ENCODE results near the gene AKAP9.
"Not testable (repeated sequence)": the region's sequence is repeated elsewhere in the genome, so short reads cannot be mapped to it uniquely, and the experiment has no call there.

Gene AKAP9

DNA sequence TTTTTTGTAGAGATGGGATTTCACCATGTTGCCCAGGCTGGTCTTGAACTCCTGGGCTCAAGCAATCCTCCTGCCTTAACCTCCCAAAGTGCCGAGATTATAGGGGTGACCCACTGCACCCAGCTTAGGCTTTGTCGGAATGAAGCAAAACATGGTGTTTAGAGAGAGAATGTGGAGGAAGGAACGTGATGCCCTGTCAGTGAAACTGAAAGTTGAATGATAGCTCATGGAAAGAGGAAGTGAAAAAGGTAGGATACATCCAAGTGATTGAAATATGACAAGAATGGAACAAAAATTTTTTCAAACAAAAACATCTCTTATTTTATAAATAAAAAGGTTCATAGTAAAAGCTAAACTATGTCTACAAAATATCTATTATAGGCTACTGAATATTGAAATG lies 5.9 kb downstream of the AKAP9 start:
- DNase-seq: no peak

DNA sequence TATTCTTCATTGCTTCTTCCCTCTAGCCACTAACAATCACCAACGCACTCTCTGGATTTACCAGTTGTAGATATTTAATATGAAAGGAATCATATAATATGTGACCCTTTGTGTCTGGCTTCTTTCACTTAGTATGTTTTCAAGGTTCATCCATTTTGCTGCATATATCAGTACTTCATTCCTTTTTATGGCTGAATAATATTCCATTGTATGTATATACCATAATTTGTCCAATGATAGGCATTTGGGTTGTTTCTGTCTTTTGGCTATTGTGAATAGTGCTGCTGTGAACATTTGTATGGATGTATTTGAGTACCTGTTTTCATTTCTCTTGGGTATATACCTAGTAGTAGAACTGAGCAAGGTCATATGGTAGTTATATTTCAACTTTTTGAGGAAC lies 7.3 kb downstream of the AKAP9 start:
- no peak for DNase-seq

DNA sequence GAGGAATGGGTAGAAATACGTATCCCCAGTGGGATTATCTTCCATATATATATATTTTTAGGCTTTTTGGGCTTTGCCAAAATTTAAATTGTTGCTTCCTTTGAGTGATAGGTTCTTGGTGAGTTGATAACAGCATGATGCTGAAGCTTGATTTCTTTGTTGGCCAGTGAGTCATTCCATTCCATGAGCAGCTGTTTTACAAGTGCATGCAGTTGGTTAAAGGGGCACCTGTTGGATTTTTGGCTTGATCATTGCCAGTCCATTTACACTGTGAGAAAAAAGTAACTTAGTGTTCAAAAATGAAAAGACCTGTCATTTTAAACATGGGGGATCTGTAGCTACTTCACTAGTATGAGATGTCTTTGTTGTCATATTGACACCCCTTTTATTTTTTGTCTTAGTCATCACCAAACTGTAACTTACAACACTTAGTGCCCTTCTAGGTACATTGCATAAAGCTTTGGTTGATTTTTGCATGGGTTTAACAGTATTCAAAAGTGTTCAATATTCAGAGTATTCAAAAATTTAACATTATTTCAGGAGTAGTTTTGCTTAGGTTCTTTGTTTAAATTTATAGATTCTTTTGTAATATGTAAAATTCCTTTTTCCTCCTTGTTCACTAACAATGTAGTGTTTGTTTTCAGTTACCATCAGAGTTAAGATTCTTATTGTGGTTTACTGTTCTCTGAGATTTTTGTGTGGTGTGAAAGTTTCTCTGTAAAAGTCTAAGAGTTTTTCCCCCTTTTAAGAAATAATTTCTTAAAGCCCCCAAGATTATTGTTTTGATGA lies 8.8 kb downstream of the AKAP9 start:
- no peak for DNase-seq

DNA sequence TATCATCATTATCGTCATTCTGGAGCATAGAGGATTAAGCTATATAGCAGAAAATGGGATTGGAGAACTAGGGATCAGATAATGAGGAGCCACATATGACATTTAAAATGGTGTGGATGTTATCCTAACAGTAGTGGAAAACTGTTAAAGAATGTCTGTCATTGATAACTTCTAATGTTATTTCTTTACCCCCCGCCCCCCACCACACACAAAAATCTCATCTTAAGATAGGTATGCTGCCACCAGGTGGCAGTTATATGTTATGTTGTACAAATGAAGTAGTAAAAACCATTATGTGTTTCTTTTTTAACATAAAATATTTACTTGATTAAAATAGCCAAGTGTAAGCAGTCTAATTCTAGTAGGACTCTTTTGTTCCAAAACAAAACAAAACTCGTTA lies 13.0 kb downstream of the AKAP9 start:
- DNase-seq: no peak

DNA sequence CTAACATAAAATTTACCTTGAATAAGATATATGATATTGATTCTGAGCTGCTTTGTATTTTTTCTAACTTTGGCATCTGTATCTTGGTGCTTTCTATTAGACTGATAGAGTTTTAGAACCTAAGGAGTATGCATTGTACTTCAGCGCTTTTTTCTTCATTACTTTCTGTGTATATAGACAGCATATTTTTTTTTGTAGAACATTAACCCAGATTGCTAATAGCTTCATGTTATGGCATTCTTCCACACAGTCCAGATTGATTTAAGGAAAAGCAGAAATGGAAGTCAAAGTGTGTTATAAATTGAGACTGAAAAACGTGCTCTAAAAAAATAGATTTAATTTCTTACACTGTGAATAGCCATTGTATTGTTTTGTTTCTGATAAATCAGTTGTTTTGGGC lies 15.8 kb downstream of the AKAP9 start:
- DNase-seq: not testable (repeated sequence)

DNA sequence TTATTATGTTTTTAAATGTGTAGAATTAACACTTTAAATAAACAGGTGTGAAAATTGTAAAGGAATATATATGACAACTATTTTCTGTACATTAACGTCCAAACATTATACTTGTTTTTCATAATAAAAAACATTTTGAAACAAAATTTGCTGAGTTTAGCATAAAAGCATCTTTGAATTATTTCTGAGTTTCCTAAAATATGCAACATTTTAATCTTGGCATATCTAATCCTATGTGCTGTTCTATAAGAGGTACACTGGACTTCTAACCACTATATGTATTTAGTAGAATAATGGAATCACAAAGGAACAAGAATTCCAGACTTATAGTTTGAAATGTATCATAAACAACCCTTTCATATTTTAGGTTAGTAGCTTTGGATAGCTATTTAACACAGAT lies 16.6 kb downstream of the AKAP9 start:
- no peak for DNase-seq

DNA sequence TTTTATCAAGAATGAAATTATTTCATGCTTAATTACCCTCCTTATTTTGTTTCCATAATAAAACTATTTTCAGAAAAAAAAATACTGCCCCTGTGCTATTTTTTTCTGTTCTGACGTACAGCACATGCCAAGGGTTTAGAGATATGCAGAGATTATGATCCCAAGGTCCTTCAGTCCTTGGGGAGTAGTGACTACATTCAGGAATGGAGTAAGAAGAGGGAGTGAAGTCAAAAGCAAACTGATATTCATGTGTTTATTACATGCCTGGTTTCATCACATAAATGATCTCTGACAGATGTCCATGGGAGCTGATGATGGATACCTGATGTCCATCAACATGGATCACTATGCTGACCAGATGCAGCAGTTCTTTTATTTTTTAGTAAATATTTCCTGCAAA lies 17.2 kb downstream of the AKAP9 start:
- DNase-seq: no peak

DNA sequence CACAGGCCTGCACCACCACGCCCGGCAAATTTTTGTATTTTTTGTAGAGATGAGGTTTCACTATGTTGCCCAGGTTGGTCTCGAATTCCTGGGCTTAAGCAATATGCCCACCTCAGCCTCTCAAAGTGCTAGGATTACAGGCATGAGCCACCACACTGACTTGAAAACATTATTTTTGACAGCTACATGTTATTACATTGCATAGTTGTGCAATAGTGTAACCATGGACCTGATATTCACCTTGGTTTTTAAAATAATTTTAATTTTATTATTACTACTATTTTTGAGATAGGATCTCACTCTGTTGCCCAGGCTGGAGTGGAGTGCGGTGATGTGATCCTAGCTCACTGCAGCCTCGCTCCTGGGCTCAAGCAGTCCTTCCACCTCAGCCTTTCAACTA lies 18.4 kb downstream of the AKAP9 start:
- DNase-seq: no peak

DNA sequence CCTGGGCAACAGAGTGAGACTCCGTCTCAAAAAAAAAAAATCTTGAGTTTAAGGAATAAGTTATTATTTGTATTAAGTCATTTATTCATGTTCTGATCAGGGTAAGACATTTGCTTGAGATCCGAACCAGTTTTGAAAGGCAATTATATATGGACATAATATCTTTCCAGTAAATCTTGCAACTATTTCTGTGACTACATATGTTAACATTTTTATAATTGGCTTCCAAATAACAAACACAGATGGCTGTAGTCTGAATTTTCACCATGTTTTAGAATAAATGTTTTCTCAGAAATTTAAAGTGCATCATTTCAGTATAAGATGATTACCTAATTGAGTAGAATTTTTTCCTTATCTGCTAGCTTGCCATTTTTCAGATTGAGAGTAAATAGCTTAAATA lies 21.2 kb downstream of the AKAP9 start:
- DNase-seq: no peak

DNA sequence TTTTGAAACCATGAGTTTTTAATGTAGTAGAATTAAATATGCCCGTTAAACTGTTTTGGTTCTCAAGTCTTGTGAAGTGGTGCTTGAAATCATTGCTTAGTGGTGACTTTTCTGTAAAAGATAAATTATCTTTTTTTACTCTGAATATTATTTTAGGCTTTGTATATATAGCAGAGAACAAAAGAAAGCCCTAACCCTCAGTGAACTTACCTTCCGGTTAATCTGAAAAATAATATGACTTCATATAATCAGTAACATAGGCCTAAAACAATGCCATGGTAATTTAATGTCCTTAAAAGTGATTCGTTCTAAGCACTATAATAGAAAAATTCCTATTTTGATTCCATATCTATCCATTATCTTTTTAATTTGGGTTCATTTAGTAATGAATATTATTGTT lies 21.8 kb downstream of the AKAP9 start:
- no peak for DNase-seq

DNA sequence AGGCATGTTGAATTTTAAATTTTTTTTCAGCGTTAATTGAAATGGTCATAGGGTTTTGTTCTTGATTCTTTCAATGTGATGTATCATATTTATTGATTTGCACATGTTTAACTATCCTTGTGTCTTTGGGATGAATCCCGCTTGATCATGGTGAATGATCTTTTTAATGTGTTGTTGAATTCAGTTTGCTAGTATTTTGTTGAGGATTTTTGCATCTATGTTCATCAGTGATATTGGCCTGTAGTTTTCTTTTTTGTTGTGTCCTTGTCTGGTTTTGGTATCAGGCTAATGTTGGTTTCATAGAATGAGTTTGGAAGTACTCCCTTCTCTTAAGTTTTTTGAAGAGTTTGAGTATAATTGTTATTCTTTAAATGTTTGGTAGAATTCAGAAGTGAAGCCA lies 26.9 kb downstream of the AKAP9 start:
- DNase-seq: not testable (repeated sequence)

DNA sequence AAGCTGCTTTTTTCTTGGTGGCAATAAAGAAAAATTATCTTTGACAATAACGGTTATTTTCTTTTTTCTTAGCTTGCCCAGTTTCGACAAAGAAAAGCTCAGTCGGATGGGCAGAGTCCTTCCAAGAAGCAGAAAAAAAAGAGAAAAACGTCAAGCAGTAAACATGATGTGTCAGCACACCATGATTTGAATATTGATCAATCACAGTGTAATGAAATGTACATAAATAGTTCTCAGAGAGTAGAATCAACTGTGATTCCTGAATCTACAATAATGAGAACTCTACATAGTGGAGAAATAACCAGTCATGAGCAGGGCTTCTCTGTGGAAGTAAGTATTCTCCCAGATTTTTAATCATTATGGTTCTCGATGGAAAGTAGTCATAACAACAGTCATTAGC lies 33.0 kb downstream of the AKAP9 start:
- DNase-seq: no peak

DNA sequence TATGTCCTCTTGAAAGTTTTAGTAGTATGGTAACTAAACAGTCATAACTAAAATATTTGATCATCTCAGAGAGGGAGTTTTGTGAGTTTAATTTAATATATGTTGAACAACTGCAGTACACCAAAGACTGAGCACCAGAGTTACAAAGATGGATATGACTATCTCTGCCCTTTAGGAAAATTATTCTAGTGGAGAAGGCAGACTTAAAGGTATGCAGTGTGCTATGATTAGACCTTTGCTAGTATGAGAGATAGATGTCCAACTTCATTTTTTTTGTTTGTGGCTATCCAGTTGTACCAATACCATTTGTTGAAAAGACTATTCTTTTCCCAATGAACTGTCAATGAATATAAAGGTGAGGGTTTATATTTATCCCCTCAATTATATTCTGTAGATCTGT lies 33.4 kb downstream of the AKAP9 start:
- DNase-seq: no peak

DNA sequence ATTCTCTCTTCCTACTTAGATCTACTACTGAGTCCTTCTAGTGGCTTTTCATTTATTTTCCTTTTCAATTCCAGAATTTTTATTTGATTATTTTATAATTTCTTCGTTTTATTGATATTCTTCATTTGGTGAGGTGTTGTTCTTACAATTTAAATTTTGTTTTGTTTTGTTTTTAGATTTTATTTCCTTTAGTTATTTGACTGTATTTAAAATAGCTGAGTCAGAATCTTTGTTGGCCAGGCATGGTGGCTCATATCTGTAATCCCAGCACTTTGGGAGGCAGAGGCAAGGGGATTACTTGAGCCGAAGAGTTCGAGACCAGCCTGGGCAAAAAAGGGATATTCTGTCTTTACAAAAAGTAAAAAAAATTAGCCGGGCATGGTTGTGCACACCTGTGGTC lies 36.1 kb downstream of the AKAP9 start:
- no peak for DNase-seq

DNA sequence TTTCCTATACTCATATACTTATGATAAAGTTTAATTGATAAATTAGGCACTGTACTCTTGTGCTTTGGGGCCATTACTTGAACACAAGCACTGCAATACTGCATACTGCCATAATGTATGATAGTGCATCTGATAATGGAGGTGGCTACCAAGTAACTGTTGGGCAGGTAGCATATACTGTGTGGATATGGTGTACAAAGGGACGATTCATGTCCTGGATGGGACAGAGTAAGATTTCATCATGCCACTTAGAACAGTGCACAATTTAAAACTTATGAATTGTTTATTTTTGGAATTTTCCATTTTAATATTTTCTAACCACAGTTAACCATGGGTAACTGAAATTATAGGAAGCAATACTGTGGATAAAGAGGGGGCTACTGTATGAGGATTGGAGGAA lies 38.9 kb downstream of the AKAP9 start:
- no peak for DNase-seq

DNA sequence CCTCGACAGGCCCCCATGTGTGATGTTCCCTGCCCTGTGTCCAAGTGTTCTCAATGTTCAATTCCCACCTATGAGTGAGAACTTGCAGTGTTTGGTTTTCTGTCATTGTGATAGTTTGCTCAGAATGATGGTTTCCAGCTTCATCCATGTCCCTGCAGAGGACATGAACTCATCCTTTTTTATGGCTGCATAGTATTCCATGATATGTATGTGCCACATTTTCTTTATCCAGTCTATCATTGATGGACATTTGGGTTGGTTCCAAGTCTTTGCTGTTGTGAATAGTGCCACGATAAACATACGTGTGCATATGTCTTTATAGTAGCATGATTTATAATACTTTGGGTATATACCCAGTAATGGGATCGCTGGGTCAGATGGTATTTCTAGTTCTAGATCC lies 41.7 kb downstream of the AKAP9 start:
- DNase-seq: not testable (repeated sequence)

DNA sequence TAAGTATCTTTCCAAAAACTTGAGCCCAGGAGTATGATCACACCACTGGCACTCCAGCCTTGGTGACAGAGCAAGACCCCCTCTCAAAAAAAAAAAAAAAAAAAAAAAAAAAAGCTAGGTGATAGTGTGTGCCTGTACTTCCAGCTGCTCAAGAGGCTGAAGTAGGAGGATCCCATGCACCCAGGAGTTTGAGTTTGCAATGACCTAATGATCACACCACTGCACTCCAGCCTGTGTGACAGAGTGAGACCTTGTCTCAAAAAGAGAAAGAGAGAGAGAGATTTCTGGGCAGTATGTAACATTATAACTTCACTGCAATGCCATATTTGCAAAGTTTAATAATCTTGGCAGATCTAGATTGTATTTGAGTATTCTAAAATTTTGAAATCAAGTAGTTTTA lies 47.6 kb downstream of the AKAP9 start:
- DNase-seq: no peak

DNA sequence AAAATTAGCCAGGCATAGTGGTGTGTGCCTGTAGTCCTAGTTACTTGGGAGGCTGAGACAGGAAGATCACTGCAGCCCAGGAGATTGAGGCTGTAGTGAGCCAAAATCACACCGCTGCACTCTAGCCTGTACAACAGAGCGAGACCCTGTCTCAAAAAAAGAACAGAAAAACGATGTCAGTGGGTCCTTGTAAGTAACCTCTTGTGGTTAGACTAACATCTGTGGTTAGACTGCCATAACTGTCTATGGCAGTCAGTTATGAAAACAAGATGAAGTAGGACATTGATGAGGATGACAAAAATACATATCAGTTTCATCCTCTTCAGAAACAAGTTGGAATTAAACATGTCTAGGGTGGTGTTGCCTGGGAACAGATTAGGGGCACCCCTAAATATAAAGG lies 53.3 kb downstream of the AKAP9 start:
- no peak for DNase-seq

DNA sequence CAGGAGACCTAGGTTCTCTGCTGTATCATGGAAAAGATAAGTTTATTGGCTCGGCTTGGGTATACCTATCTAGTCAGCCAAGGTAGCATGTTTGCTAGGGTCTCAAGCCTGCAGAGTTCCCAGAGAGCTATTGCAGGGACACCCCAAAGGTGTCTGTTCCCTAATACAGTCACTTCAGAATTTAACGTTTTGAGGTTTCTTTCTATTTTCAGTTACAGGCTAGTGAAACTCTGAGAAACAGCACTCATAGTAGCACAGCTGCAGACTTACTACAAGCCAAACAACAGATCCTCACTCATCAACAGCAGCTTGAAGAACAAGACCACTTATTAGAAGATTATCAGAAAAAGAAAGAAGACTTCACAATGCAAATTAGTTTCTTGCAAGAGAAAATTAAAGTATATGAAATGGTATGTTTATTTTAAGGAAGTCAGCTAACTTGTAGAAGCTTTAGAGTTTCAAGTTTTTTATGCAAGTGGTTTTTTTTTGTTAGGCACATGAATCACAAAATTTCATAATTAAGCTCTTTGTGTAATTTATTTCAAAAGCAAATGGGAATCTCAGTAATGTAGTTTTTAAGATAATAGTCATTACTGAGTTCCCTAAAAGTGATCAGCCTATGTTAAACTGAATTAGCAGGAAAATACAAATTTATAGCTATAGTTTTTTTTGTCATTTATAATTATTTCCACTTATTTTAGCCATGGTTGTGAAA lies 54.9 kb downstream of the AKAP9 start:
- DNase-seq: no peak

DNA sequence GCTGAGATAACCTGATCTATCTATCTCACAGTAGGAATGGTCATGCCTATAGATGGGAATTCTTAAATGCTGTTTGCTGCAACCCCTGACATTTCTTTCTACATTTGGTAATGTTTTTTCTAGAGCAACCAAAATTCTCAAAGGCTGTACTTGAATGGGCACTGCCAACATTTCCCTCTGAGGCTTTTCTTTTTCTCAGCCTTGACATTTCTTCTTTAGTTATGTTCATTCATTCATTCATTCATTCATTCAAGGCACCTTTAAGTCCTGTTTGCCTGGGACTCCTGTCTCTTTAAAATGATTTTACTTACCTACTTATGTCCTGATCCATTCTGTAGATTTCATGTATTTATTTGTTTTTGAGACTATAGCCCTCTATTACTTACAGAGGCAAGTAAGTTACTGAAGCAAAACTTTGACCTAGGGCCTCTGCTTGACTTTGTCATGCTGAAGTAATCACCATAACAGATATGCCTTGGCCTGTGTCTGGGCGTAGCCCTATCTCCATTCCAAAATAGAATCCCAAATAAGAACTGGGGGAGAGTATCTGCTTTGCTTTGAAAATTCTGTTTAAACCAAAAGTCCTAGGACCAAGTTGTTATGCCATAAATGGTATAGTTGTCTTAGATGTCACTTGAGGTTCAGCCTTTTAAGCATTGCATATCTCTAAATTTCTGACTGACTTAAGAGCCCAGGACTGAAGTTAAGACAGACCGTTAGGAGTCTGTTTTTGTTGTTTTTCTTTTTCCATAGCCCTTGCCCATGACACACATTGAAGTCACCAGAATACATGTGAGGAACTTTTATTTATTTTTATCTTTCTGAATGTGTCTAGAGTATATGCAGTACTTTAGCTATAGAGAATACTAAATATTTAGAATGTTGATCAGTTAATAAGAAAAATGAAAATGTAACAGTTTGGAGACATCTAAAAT lies 59.2 kb downstream of the AKAP9 start:
- DNase-seq: no peak

DNA sequence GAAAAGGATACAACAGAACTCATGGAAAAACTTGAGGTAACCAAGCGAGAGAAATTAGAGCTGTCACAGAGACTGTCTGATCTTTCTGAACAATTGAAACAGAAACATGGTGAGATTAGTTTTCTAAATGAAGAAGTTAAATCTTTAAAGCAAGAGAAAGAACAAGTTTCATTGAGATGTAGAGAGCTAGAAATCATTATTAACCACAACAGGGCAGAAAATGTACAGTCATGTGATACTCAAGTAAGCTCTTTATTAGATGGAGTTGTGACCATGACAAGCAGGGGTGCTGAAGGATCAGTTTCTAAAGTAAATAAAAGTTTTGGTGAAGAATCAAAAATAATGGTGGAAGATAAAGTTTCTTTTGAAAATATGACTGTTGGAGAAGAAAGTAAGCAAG lies 62.1 kb downstream of the AKAP9 start:
- no peak for DNase-seq

DNA sequence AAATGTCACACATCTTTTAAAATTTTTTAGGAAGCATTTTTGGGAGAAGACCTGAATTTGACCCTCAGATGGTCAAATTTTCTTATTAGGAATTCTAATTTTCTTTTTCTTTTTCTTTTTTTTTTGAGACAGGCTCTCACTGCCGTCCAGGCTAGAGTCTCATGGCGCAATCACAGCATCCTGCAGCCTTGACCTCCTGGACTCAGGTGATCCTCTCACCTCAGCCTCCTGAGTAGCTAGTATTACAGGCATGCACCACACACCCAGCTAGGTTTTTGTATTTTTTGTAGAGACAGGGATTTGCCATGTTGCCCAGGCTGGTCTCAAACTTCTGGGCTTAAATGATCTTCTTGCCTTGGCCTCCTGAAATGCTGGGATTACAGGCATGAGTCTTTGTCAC lies 65.4 kb downstream of the AKAP9 start:
- DNase-seq: no peak

DNA sequence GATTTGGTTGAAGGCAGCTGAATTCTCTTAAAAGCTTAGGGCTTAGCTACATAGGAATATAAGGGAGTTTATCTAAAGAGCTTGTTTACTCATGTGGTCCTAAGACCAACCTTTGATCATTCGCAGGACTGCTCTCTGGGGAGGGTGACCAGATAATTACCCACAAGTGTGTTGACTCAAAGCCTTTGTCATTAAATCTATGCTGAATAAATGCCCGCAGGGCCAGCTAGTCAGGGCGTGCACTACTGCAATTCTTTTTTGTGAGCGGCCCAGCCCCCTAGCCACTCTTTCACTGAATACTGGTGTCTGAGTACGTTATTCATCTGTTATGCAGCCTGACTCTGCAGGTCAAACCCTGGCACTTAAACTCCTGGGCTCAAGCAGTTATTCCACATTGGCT lies 69.6 kb downstream of the AKAP9 start:
- no peak for DNase-seq
